Ramos (cell line): ENCODE data around the gene FGGY.

Source experiments
- in situ Hi-C: fragments of 300-500 bp; cut with MboI; formaldehyde crosslinking; loops from one replicate; pipeline ENCODE4 v1.14.3; 2022; ENCODE audit warnings: low sequenced_read_pairs; ENCODE audit not compliant: unreplicated experiment

The FGGY gene

DNA sequence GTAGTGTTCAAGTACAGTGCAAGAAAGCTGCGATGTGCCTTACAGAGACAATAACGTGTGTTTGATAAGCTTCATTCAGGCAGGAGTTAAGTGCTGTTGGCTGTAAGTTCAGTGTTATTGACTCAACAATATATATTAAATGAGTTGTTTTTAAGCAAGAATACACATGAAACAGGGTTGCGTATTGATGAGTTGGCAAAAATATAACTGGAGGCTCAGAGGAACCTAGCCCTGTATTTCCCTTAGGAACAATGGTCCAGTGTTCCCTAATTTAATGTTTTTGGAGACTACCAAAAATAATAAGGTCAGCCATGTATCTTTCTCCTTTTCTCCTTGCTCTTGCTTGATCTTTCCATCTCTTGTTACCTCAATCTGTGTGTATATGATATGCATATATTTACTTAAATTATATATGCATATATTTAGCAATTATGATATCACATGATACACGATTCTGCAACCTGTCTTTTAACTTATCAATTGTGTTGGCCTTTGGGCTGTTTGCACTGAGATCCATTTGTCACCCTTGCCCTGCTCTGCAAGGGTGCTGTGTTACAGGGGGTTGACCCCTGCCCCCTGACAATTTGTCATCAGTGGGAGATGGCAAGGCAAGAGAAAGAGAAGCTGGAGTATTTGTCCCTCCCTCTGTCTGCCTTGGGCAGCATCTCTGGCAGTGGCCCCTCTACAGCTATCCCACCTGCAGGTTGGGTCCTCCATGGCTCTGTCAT lies 109.7 kb downstream of the FGGY start:
- in situ Hi-C loops: no loop called here

DNA sequence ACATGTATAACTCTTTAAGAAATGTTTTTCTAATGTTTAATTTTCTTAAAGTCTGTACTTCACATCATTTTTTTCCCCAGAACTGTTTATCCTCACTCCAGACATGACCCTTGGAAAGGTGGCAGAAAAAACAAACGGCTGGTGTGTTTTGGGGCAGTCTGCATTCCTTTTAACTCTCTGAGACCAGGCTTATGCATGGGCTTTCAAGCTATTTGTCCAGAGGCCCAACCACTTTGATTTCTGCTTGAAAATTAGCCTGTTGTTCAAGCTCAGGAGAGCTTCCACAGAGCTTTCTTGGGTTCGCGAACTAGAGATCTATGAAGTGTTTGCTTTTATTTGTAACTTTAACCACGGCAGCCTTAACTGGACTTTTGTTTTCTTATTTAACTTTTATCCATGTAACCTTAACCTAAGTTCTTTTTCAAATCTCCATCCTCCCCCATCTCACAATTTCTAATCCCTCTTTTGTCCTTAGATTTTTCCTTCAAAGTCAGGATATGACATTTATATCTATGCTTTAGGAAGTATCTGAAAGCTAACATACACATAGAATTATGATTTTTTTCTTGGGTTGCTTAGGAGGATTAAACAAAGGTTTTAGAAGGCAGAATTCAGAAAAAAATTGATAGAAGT lies 111.8 kb downstream of the FGGY start:
- in situ Hi-C loops: no loop called here

DNA sequence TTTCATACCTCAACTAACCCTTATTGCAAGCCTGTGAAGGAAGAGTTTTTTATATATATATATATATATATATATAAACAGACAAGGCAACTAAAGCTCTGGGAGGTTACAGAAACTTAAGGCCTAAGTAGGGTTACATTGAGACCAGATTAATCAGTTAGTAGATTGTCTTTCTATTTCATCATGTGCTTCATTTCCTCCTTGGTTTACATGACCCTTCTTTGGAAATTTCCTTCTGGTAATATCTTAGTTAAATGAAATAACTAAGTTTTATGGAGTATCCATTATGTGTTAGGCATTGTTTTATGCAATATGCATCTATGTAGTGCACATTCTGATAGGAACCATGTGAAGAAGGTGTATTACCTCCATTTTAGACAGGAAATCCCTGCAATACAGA lies 112.7 kb downstream of the FGGY start:
- in situ Hi-C loops: no loop called here

DNA sequence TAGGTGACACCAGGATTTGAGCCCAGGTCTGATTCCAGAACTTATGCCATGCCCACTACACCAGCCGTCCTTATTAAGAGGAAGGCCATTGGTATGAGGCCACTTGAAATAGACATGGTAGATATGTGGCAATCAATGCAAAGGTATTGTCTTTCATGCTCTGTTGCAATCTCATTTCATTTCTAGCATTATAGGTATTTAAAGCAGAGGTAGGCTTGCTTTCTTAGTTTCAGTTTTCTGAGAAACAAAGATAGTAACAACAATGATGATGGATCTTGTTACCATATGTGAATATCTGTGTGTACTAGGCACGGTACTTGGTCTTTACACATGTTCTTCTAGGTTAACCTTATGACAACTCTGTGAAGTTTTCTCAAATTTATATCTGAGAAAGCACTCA lies 113.1 kb downstream of the FGGY start:
- in situ Hi-C loops: no loop called here

DNA sequence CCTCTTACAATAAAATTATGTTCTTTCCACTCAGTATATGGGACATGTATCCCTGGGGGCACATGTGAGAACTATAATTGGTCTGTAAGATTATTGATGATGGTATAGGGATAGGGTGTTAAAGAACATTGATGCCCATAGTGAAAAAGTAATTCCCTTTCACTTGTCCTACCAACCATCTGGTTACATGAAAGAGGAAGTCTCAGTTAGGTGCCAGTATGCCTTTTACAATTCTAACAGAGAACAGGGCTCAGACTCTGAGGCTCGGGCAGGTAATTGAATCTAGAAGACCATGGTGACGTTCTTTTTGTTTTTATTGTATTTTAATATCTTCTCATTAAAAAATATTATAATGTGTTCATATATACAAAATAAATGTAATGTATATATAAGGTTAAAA lies 113.6 kb downstream of the FGGY start:
- in situ Hi-C loops: no loop called here

DNA sequence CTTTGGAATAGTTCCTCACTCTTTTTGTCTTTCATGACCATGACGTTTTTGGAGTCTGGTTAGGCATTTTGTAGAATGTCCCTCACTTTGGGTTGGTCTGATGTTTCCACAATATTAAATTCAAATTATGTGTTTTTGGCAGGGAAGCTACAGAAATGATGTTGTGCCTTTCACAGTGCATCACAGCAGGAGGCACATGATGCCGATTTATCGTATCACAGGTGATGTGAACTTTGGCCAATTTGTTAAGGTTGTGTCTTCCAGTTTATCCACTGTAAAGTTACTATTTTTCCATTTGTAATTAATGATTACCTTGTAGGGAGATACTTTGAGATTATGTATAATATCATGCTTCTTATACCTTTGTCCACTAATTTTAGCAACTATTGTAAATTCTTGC lies 114.3 kb downstream of the FGGY start:
- in situ Hi-C loops: no loop called here

DNA sequence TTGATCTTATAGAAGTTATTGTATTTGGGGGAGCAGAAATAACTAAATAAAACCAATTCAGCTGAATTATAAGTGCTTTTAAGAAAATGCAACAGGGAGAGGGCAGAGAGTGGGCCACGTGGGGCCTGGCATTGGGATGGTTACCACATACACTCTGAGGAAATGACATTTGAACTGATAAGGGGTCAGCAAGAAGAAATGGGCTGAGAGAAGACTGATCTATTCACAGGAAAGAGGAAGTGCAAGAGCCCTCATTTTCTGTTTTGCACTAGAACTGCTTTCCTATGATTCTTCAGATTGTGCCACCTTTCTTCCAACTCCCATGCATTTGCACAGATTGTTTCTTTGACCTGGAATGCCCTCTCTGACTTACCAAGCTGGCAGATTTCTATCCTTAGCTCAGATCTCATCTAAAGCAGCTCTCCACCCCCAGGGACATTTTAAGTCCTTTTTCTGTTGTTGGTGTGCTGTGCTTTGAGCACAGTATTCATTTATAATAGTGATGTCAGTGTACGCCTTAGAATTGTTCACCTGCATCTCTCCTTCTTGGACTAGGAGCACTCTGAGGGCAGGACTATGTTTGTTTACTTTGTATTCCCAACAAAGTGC lies 115.9 kb downstream of the FGGY start:
- in situ Hi-C loops: no loop called here

DNA sequence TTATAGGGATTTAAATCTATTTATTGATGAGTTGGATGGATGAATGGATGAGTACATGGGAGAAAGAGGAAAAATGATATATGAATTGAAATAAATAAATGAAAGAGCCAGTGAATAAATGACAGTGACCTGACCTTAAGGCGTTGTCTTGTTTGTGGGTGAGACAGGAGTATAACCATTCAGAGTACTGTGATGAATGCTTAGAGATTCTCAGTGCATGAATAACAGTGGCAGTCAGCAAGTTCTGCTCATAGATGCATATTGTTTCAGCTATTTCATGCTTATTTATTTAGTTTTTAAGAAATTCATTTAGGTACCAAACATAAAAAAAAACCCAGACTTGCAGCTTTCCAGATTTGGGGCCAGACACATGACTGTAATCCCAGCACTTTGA lies 116.4 kb downstream of the FGGY start:
- in situ Hi-C loops: no loop called here

DNA sequence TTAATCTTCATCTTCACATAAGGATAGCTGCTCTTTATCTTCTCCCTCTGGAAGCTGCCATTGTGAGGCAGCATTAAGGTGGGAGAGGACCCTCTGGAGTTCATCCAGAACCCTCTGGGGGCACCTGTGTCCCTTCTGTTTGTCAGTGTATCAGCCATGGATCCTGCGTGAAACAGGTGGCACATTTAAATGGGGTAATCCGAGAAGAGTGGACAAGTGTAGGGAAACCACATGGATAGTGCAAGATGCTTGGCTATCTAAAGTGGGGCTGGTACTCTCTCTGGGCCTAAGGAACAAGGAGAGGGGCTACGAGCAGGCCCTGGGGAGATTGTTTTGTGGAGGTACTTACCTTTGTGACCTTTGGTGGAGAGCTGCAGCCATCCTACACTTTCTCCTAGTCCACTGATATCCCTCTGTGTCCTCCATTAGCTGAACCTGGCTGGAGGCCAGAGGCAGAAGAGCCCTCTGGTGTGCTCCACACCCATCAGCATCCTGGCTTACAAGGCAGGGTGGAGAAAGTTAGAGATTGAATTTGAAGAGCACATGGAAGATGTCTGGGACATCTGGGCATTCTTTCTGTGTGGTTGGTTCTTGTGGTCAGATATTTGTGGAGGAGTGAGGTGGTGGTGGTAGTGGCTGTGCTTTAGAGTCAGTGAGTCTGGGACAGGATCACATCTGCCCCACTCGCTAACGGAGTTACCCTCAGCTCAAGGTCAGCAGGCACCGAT lies 117.7 kb downstream of the FGGY start:
- in situ Hi-C loops: no loop called here

DNA sequence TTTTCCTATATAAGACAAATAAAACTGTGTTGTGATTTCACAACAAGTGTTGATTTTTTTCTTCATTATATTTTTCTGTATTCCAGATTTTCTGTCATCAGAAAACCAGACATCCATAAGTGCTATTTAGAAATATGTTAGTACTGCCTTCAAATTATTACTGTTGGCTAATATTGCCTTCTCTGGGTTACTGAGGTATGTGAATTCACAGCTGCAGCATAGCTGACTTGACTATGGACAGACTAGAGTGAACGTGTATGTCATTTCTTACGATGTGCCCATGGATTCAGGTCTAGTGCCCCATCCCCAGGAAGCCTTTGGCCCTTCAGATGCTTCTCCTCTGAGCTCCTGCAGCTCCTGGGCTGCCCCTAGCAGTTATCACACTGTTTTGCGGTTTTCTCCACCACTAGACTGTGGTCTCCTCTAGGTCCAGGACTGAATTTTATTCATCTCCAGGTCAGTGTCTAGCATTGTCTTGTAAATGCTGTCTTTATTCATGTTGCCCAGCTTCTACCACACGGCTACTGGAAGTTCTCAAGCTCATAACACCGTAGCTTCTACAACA lies 118.5 kb downstream of the FGGY start:
- in situ Hi-C loops: no loop called here

DNA sequence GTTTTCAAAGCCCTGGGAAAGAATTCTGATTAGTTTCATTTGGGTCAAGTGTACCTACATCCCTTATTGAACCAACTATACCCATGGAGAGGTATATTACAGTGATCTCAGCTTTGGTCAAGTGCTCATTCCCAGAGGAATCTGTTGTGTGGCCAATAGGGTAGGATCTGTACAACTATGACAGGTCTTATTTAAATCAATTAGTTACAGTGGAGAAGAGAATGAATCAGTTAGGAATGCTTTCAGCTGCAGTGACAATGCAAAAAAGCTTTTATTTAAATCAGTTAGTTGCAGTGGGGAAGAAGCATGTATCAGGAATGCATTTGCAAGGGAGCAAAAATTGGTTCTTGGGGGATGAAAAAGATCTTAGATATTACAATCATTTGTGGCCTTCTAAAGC lies 119.0 kb downstream of the FGGY start:
- in situ Hi-C loops: no loop called here

DNA sequence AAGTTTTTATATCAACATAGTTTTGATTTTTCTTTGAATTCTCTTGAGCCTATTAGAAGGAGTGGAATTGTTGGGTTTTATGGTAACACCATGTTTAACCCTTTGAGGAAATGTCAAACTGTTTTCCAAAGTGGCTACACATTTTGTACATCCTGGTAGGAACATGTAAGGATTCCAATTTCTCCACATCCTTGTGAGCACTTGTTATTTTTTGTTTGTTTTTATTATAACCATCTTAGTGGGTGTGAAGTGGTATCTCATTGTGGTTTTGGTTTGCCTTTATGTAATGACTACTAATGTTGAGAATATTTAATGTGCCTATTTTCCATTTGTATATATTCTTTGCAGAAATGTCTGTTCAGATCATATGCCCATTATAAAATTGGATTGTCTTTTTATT lies 120.5 kb downstream of the FGGY start:
- in situ Hi-C loops: no loop called here

DNA sequence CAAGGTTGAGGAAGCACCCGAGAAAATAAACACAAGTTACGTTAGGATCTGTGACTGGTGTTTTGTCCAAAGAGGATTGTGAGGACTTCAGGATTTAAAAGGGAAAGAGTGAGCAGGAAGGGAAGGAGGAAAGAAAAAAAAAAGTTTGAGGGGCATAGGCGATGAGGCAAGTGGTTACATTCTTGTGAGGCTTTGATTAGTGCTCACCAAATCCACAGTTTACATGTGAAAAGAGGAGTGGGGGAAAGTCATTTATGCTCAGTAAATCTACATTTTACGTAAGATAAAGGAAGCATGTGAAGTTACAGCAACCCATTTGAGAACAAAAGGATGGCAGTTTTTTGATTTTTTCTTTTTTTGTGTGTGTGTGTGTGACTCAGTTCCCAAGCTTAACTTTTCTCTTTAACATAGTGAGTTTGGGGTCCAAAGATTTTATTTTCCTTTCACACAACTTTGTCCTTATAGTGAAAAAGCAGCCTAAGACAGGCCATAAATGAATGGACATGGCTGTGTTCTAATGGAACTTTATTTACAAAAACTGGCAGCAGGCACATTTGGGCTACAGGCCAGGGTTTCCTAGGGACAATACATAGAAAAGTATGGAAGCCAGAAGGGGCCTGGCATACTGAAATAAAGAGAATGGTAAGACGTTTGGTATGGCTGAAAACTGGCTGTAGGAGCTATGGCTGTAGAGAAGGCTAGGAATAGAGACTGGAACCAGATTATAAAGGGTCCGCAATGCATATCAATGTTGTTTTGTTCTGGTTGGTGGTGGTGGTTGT lies 121.7 kb downstream of the FGGY start:
- in situ Hi-C loops: no loop called here

DNA sequence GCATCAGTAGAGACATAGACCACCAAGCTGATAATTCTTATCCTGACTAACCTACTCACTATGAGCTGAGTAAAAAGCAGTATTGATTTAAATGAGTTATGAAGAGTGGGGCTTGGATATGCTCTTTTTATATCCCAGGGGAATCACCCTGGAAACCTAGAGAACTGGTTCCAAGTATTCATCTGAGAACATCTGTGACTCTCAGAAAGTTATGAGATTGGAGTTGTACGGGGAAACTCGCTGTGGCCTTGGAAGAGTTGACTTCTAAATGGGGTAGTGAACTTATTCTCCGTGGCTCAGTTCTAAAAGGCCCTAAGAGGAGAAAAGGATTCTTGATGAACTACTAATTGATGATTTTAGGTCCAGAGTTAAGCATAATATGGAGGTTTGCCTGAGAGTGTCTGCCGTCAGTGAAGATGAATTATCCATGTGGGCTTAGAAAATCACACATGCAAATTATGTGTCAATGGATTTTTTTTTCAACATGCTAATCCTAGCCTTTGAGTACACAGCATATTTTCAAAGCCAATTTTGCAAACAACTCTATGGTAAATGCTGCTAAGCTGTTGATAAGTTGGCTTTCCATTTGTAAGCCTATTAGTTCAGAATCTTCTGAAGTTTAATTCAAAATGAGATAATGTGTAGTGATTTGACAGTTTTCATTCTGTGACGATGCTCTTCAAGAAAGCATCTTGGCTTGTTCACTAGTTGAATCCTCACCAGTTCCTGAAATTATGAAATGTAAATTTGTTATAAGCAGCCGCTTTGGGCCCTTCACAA lies 122.7 kb downstream of the FGGY start:
- in situ Hi-C loops: no loop called here

DNA sequence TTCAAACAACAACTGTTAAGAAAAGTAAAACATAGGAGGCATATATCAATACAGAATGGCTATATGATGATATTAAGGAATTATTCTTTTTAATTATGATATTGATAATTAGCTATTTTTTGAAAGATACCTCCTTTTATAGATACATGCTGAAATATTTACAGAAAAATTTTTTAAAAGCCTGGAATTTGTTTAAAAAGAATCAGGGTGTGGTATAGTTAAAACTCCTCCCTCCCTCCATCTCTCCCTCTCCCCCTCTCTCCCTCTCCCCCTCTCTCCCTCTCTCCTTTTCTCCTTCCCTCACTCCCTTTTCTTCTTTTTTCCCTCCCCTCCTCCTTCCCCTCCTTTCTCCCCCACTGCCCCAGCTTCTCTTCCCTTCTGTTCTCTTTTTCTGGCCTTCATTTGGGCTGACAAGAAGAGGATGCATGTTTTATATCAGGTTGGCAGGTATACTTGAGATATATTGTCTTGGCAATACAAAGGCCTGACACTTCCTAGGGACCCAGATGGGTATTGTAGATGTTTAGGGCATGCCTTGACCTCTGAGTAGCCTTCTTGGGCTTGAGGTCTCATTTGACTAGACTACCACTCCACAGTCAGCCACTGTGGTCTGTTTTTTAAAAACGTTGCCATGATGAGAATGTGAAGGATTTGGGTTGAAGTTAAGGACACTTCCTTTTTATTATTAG lies 124.5 kb downstream of the FGGY start:
- in situ Hi-C loops: no loop called here

DNA sequence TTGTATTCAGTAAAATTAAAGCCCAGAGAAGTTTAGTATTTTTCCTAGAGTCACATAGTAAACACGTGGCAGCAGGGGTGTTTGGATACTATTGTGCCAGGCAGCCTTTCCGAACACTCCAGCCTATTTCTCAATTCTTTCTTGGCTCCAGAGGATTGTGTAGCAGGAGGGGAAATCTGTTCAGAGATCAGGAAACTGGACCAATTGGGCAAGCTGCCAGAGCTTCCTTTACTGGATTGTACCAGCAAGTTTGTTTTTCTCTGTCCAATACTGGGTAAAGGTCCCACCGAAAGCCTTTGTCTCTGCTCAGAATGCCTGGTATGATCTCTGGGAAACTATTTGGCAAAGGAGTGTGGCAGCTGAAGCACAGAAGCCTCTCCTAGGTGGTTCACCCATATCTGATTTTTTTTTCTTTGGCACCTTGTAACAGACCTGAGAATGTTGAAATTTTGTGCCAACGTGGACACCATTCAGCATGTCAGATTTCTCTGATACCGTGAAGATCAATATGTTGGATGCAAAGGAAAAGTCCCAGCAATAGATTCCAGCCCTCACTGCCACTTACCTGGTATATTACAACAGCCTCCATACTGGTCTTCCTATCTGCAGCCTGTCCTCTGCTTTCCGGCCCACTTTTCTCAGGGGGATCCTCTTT lies 126.2 kb downstream of the FGGY start:
- in situ Hi-C loops: no loop called here

DNA sequence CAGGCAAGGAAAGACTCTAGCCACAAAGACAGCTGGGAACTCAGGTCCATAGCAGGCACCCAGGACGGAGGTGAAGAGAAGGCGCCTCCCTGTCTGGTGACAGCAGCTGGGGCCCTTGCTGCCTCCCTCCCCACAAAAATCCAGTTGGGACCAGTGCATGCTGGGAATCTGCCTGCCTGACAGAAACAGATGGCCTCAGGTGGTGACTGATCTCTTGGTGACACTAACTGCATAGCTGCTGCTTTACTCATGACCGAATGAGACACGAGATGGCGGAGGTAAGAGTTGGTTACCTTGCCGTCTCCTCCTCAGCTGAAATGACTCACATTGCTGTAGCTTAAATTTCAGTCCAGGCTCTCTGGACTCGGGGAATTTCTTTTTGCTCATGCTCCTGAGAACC lies 130.3 kb downstream of the FGGY start:
- in situ Hi-C loops: no loop called here

DNA sequence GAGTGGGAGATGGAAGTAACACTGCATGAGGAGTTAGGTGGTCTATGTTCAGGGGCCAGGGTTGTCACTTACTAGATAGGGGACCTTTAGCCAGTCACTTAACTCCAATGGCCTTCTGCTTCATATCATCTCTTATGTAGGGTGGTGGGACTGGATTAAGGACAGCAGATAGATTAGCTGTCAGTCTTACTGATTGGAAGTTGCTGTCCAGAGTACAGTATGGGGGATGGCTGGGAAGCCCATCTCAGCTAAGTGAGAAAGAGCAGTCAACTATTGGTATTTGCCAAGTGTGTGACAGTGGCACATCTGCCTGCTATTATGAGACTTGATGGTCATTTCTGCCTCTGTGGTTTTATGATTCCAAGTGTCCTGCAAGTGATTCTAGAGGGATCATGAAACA lies 130.9 kb downstream of the FGGY start:
- in situ Hi-C loops: no loop called here
